Panc1 (cell line): ENCODE measurements around the gene ENTPD5. TPM values are rescaled to one million over a fixed set of nuclear protein-coding genes. Genes with fewer than 3 reads are reported as not detected.

Source experiments
- ATAC-seq: fragments of 200-7000 bp; cut with Tn5 transposase; 2 replicates; pipeline ENCODE4 v1.9.1; 2020; ENCODE audit warnings: mild to moderate bottlenecking, moderate library complexity
- BruUV-seq: library from RNA; stranded (reverse); fragments of 400-500 nt; replicated peaks from 2 replicates; lab custom pipeline; 2021; lab: Mats Ljungman, UMichigan
- CTCF ChIA-PET: fragments of 300-600 bp; sonication (Branson Sonifier 250); formaldehyde crosslinking; loops from one replicate; lab custom pipeline; 2022; ENCODE audit warnings: antibody characterized with exemption; lab: Charles Lee
- POLR2A ChIA-PET: fragments of 300-600 bp; sonication (Branson Sonifier 250); formaldehyde crosslinking; loops from one replicate; lab custom pipeline; 2022; ENCODE audit warnings: antibody characterized with exemption; lab: Charles Lee
- DNase-seq: peaks from one replicate; pipeline ENCODE4 v3.0.0-alpha.2; 2010; ENCODE audit warnings: low read depth, low spot score
- H3K27ac ChIP-seq: 2 replicates; pipeline ENCODE4 v1.5.1; 2011; ENCODE audit warnings: mild to moderate bottlenecking, low read length, inconsistent platforms
- H3K27me3 ChIP-seq: fragments of 200-500 bp; sonication (Bioruptor generic); 2 replicates; pipeline ENCODE4 v1.6.0; 2014; ENCODE audit warnings: low read length, inconsistent platforms; ENCODE audit not compliant: control insufficient read depth, insufficient read depth
- H3K36me3 ChIP-seq: fragments of 200-500 bp; sonication (Bioruptor generic); 2 replicates; pipeline ENCODE4 v1.5.1; 2014; ENCODE audit warnings: inconsistent platforms, mild to moderate bottlenecking, low read length, moderate library complexity; ENCODE audit not compliant: control insufficient read depth, insufficient read depth
- H3K4me1 ChIP-seq: 2 replicates; pipeline ENCODE4 v1.5.1; 2011; ENCODE audit warnings: inconsistent platforms, mild to moderate bottlenecking, low read length, moderate library complexity; ENCODE audit not compliant: control insufficient read depth, insufficient read depth
- H3K4me3 ChIP-seq, 2 experiments: 2 replicates each; pipeline ENCODE4 v1.5.1; 2011 to 2012; ENCODE audit warnings: low read depth in 2 of 2, low read length in 2 of 2, mild to moderate bottlenecking in 2 of 2, inconsistent platforms in 1 of 2, moderate library complexity in 1 of 2
- H3K9me3 ChIP-seq: fragments of 200-500 bp; sonication (Bioruptor generic); 2 replicates; pipeline ENCODE4 v1.5.1; 2014; ENCODE audit warnings: low read depth, mild to moderate bottlenecking, inconsistent platforms, low read length, moderate library complexity; ENCODE audit not compliant: control insufficient read depth, insufficient read depth
- CTCF ChIP-seq: fragments of 450-650 bp; IDR thresholded peaks from 2 replicates; pipeline ENCODE4 v1.5.1; 2017; ENCODE audit warnings: mild to moderate bottlenecking
- POLR2AphosphoS5 ChIP-seq: IDR thresholded peaks from 2 replicates; pipeline ENCODE4 v1.6.1; 2012; ENCODE audit warnings: mild to moderate bottlenecking, low read depth, low read length, moderate library complexity
- REST ChIP-seq, 2 experiments: IDR thresholded peaks; 2 replicates each; pipeline ENCODE4 v1.6.1; 2011 to 2012; ENCODE audit warnings: low read depth in 2 of 2, control low read depth in 1 of 2, low read length in 1 of 2, mild to moderate bottlenecking in 1 of 2, moderate library complexity in 1 of 2; ENCODE audit not compliant: insufficient read depth in 1 of 2
- SIN3A ChIP-seq: IDR thresholded peaks from 2 replicates; pipeline ENCODE4 v1.6.1; 2012; ENCODE audit warnings: low read depth, mild to moderate bottlenecking, low read length, moderate library complexity, borderline replicate concordance; ENCODE audit not compliant: insufficient read depth
- TCF7L2 ChIP-seq: IDR thresholded peaks from 2 replicates; pipeline ENCODE4 v1.6.1; 2011; ENCODE audit warnings: mild to moderate bottlenecking, low read depth, low read length, inconsistent platforms
- in situ Hi-C: cut with HindIII; loops from 2 replicates; pipeline ENCODE4 v1.10.0; 2016; ENCODE audit warnings: low sequenced_read_pairs, low pct_unique_long_range_greater_than_20kb
- intact Hi-C: fragments of 100-400 bp; cut with micrococcal nuclease; formaldehyde crosslinking; loops from one replicate; pipeline ENCODE4 v1.10.0; 2022; ENCODE audit not compliant: unreplicated experiment
- total RNA-seq: library from RNA; stranded (reverse); gene quantifications from one replicate; pipeline ENCODE4 v1.2.1, GENCODE V29; 2021; ENCODE audit not compliant: unreplicated experiment

ENTPD5 gene
- total RNA-seq, 1 experiment from 2014 or later, result 13.0 TPM

- no peak overlapping the region for H3K4me3 ChIP-seq
- ATAC-seq, result no peak
- H3K36me3 ChIP-seq, result no peaks in the 10 kb centered on the region; the same call in 1 of the 2 replicates
- TF ChIP-seq POLR2AphosphoS5 (no peak), CTCF (no peak), REST (IDR thresholded peaks at IDR 0.05; ENCODE audit: insufficient read depth in 1 of 2, low read depth in 2 of 2, low read length in 1 of 2) (no peak), TCF7L2 (no peak), SIN3A (no peak)
- no peaks in the 10 kb centered on the region for H3K9me3 ChIP-seq
- BruUV-seq, result no TSS peak
- intact Hi-C loops, result no loop called here
- no peak overlapping the region for H3K27ac ChIP-seq
- ChIA-PET CTCF (no interaction called here), POLR2A (no interaction called here)
- H3K4me1 ChIP-seq, result no peaks in the 10 kb centered on the region
- no peak for DNase-seq
- no peaks in the 10 kb centered on the region for H3K27me3 ChIP-seq
- in situ Hi-C loops, result no loop called here
Measured at GRCh38 chr14:73965216-73965615, 53.9 kb downstream of the ENTPD5 start.

GRCh38 chr14:73961192-73961591 is 57.9 kb downstream of the ENTPD5 start:
- Histone ChIP-seq H3K4me3 (no peak overlapping the region), H3K9me3 (no peaks in the 10 kb centered on the region), H3K4me1 (no peaks in the 10 kb centered on the region), H3K36me3 (no peaks in the 10 kb centered on the region; the same call in 1 of the 2 replicates), H3K27ac (no peak overlapping the region), H3K27me3 (no peaks in the 10 kb centered on the region)
- no TSS peak for BruUV-seq
- TF ChIP-seq SIN3A (no peak), REST (IDR thresholded peaks at IDR 0.05; ENCODE audit: insufficient read depth in 1 of 2, low read depth in 2 of 2, low read length in 1 of 2) (no peak), CTCF (no peak), TCF7L2 (no peak), POLR2AphosphoS5 (no peak)
- CTCF ChIA-PET, result interaction anchor here (0.6 kb wide), 1 partner anchor 81 kb away, joined by 5 read pairs; no protein-coding TSS in a partner anchor
- ATAC-seq (no peak), DNase-seq (no peak)
- POLR2A ChIA-PET, result no interaction called here
- intact Hi-C loops, result no loop called here
- in situ Hi-C loops, result no loop called here
